Measurements from ENCODE around the gene SRPK3.

DNA sequence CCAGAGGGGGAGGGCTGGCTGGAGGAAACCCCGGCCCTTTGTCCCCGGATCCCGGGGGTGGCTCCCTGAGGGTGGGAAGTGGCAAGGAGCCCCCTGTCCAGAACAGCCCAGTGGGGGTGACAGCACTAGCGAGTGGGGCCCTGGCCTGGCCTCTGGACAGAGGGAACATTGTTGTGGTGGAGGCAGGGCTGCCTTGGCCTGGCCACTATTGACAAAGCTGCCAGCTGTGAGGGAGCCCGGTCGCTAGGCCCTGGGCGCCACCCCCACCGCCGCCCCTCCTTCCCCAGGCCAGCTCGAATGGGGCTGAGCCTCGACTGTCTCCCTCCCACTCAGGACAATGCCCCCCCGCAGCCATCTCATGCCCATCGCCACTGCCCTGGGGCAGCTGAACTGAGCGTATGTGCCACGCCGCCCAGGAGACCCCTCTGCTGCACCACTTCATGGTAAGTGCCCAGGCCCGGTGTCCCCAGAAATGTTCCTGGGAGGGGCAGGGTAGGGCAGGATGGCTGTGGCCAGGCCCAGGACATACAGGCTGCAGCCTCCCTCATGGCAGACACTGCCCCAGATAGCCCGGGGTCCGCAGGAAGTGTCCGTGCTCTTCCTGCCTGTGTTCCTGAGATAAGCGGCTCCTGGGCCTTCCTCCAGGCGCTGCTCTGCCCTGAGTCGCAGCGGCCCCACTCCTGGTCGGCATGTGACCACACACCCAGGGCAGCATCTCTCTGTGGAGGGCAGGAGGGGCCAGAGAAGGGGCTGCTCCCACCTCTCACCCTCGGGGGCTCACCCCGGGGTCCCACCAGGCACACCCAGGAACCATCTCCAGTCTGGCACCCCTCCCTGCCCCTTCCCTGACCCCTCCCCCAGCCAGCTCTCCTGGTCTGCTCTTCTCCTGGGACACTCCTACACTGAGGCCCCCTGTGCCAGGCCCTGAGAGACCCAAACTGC, 15.4 kb upstream of the SRPK3 start:
- TF ChIP-seq EP300 (IDR thresholded peaks at IDR 0.05; ENCODE audit: borderline replicate concordance) (no peak), YY1 (IDR thresholded peaks at IDR 0.05; ENCODE audit: low read depth) (no peak), CREB1 (IDR thresholded peaks at IDR 0.05; ENCODE audit: low read depth) (no peak), TEAD4 (IDR thresholded peaks at IDR 0.05) (no peak)
- TF ChIP-seq, protein P1, sequence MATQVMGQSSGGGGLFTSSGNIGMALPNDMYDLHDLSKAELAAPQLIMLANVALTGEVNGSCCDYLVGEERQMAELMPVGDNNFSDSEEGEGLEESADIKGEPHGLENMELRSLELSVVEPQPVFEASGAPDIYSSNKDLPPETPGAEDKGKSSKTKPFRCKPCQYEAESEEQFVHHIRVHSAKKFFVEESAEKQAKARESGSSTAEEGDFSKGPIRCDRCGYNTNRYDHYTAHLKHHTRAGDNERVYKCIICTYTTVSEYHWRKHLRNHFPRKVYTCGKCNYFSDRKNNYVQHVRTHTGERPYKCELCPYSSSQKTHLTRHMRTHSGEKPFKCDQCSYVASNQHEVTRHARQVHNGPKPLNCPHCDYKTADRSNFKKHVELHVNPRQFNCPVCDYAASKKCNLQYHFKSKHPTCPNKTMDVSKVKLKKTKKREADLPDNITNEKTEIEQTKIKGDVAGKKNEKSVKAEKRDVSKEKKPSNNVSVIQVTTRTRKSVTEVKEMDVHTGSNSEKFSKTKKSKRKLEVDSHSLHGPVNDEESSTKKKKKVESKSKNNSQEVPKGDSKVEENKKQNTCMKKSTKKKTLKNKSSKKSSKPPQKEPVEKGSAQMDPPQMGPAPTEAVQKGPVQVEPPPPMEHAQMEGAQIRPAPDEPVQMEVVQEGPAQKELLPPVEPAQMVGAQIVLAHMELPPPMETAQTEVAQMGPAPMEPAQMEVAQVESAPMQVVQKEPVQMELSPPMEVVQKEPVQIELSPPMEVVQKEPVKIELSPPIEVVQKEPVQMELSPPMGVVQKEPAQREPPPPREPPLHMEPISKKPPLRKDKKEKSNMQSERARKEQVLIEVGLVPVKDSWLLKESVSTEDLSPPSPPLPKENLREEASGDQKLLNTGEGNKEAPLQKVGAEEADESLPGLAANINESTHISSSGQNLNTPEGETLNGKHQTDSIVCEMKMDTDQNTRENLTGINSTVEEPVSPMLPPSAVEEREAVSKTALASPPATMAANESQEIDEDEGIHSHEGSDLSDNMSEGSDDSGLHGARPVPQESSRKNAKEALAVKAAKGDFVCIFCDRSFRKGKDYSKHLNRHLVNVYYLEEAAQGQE (IDR thresholded peaks at IDR 0.05; ENCODE audit: low read depth): no peak
